Fibroblast of skin of abdomen (primary cell): Measurements from ENCODE around the gene SVIL.
A peak's percentile ranks its signal among the peaks of the same experiment; 100 is the strongest.

Source experiments
- DNase-seq: peaks from one replicate; pipeline ENCODE4 v3.0.0-alpha.2; 2013

SVIL gene

DNA sequence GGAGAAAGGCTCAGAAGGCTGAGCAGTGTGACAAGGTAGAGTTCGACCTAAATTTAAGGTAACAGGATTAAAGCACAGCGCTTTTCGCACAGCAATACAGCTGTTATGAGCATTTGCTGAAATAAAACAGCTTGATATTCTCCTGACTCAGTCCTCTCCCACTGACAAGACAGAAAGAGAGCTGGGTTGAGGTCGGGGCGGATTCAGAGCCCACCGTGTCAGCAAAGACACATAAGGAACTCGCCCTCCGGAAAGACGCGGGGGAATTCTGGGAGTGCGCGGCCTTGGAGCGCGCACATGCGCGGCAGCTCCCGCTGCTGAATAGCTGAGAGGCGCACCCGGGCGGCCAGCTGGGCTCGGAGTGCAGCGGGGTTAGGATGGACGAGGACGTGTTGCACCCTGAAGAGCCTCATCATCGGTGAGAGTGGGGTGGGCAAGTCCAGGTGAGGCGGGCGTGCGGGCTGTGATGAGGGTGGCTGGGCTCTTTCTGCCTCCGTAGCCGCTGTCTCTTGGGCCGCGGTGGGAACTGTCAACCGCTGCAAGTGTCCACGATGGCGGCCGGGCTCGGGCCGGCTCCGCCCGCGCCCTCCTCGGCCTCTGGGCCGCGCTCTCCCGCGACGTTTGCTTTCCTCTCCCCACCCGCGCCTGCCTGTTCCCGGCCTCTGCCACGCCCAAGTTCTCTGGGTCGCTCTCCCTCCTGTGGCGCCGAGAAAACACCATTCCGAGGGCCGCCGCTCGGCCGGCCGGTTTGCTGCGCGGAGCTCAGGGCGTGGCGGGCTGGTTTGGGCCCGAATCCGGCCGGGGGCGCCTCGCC, 225.3 kb downstream of the SVIL start:
- DNase-seq = peak; percentile 71

GRCh38 chr10:29408847-29409240, 225.9 kb downstream of the SVIL start:
- no peak for DNase-seq
